Measurements from ENCODE around the gene NAB1.

NAB1 gene, protein sequence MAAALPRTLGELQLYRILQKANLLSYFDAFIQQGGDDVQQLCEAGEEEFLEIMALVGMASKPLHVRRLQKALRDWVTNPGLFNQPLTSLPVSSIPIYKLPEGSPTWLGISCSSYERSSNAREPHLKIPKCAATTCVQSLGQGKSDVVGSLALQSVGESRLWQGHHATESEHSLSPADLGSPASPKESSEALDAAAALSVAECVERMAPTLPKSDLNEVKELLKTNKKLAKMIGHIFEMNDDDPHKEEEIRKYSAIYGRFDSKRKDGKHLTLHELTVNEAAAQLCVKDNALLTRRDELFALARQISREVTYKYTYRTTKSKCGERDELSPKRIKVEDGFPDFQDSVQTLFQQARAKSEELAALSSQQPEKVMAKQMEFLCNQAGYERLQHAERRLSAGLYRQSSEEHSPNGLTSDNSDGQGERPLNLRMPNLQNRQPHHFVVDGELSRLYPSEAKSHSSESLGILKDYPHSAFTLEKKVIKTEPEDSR

DNA sequence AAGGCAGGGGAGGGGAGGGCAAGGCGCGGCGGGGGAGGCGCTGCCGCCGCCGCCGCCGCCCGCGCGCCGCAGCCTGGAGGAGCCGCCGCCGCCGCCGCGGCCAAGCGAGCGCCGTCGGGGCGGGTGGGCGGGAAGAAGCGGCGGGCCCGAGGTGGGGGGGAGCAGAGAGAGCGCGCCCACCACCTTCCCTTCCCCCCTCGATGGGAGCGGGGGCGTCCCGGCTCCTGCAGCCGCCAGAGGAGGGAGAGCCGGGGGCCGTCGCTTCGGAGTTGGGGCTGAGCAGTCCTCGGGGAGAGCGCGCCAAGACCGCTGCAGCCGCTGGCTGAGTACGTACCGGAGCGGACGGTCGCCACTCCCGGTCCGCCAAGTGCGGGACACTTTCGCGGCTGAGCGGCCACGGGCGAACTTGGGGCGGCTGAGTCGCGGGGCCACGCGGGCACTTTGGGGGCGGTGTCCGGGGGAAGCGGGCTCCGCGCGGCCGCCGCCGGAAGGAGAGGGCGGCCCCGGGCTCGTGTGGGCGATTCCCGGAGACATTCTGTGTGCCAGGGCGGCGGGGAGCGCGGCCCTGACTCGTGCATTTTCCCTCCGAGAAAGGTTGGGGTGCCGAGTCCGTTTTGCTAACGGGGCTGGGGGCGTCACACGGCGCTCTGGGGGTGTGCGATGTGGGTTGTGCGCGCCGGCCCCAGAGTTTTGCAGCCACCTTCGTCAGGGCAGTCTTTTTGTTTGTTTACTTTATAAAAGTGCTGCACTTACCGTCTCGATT lies at the start of gene NAB1:
Gene NAB1 (plus strand): TSS at position 49 of the 763 bp plus-strand sequence. CDS start 10,094 bp downstream, outside the sequence.
- H3K36me3 ChIP-seq (ENCODE audit: control insufficient read depth in 2 of 2, insufficient read depth in 1 of 2, low read length in 2 of 2), result no peaks in the 10 kb centered on the region
- peaks cover 6% of the 10 kb centered on the region; the same call in 1 of the 2 replicates for H3K4me1 ChIP-seq (ENCODE audit: control insufficient read depth, insufficient read depth, low read length)
- H3K4me3 ChIP-seq (ENCODE audit: low read depth, low read length), result peak within 1 kb of the TSS; percentile 98
- H3K27ac ChIP-seq (ENCODE audit: extremely low read depth, low read depth, low read length), result peak within 1 kb of the TSS; percentile 89
- ChIA-PET POLR2A (interaction anchor here (0.7 to 1.4 kb wide), 4 partner anchors 14 to 305 kb away, joined by 3 to 8 read pairs (median 3); no protein-coding TSS in a partner anchor), CTCF (interaction anchor here (0.6 kb wide), 1 partner anchor 305 kb away, joined by 4 read pairs; no protein-coding TSS in a partner anchor)
- H3K9me3 ChIP-seq (ENCODE audit: control insufficient read depth, insufficient read depth, low read depth, low read length), result no peaks in the 10 kb centered on the region
- peak; percentile 30; the same call in 1 of the 2 replicates for TF ChIP-seq GLIS2 (tag by site-specific recombination; IDR thresholded peaks at IDR 0.05)
- TF ChIP-seq KLF9 (tag by site-specific recombination; IDR thresholded peaks at IDR 0.05; ENCODE audit: low read depth), result peak; percentile 74
- no peak for TF ChIP-seq ZNF768 (tag by site-specific recombination; IDR thresholded peaks at IDR 0.05)
- TF ChIP-seq ZEB2 (tag by site-specific recombination; IDR thresholded peaks at IDR 0.05), result 0 out of 2 replicates have a peak, but pooled peaks have one; percentile 39
- no peak for TF ChIP-seq ZBTB1 (tag by site-specific recombination; IDR thresholded peaks at IDR 0.05)
- TF ChIP-seq ZFHX2 (tag by site-specific recombination; conservative IDR thresholded peaks at IDR 0.05), result peak; percentile 91
- no peak for TF ChIP-seq ELK4 (IDR thresholded peaks at IDR 0.05; ENCODE audit: borderline replicate concordance, low read depth, low read length)
- no peak for TF ChIP-seq ZNF221 (tag by site-specific recombination; IDR thresholded peaks at IDR 0.05; ENCODE audit: borderline replicate concordance)
- peak; percentile 86 for TF ChIP-seq ZBTB20 (tag by site-specific recombination; IDR thresholded peaks at IDR 0.05)
- 0 out of 2 replicates have a peak, but pooled peaks have one; percentile 22 for TF ChIP-seq ZFP37 (tag by site-specific recombination; IDR thresholded peaks at IDR 0.05)
- no peak for TF ChIP-seq ZNF274 (IDR thresholded peaks at IDR 0.05; ENCODE audit: low read length)
- no peak for TF ChIP-seq ZNF274 (tag by site-specific recombination; IDR thresholded peaks at IDR 0.05; ENCODE audit: borderline replicate concordance)
- peak; percentile 84 for TF ChIP-seq ZNF398 (tag by site-specific recombination; IDR thresholded peaks at IDR 0.05)
- TF ChIP-seq, protein P1, sequence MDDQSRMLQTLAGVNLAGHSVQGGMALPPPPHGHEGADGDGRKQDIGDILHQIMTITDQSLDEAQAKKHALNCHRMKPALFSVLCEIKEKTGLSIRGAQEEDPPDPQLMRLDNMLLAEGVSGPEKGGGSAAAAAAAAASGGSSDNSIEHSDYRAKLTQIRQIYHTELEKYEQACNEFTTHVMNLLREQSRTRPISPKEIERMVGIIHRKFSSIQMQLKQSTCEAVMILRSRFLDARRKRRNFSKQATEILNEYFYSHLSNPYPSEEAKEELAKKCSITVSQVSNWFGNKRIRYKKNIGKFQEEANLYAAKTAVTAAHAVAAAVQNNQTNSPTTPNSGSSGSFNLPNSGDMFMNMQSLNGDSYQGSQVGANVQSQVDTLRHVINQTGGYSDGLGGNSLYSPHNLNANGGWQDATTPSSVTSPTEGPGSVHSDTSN (CRISPR knock-in tag; IDR thresholded peaks at IDR 0.05), result 0 out of 2 replicates have a peak, but pooled peaks have one; percentile 46
- TF ChIP-seq HOXC10 (CRISPR knock-in tag; IDR thresholded peaks at IDR 0.05), result no peak
- TF ChIP-seq, protein P2, sequence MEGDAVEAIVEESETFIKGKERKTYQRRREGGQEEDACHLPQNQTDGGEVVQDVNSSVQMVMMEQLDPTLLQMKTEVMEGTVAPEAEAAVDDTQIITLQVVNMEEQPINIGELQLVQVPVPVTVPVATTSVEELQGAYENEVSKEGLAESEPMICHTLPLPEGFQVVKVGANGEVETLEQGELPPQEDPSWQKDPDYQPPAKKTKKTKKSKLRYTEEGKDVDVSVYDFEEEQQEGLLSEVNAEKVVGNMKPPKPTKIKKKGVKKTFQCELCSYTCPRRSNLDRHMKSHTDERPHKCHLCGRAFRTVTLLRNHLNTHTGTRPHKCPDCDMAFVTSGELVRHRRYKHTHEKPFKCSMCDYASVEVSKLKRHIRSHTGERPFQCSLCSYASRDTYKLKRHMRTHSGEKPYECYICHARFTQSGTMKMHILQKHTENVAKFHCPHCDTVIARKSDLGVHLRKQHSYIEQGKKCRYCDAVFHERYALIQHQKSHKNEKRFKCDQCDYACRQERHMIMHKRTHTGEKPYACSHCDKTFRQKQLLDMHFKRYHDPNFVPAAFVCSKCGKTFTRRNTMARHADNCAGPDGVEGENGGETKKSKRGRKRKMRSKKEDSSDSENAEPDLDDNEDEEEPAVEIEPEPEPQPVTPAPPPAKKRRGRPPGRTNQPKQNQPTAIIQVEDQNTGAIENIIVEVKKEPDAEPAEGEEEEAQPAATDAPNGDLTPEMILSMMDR (tag by site-specific recombination; IDR thresholded peaks at IDR 0.05), result 0 out of 2 replicates have a peak, but pooled peaks have one; percentile 12
- TF ChIP-seq, protein P3, sequence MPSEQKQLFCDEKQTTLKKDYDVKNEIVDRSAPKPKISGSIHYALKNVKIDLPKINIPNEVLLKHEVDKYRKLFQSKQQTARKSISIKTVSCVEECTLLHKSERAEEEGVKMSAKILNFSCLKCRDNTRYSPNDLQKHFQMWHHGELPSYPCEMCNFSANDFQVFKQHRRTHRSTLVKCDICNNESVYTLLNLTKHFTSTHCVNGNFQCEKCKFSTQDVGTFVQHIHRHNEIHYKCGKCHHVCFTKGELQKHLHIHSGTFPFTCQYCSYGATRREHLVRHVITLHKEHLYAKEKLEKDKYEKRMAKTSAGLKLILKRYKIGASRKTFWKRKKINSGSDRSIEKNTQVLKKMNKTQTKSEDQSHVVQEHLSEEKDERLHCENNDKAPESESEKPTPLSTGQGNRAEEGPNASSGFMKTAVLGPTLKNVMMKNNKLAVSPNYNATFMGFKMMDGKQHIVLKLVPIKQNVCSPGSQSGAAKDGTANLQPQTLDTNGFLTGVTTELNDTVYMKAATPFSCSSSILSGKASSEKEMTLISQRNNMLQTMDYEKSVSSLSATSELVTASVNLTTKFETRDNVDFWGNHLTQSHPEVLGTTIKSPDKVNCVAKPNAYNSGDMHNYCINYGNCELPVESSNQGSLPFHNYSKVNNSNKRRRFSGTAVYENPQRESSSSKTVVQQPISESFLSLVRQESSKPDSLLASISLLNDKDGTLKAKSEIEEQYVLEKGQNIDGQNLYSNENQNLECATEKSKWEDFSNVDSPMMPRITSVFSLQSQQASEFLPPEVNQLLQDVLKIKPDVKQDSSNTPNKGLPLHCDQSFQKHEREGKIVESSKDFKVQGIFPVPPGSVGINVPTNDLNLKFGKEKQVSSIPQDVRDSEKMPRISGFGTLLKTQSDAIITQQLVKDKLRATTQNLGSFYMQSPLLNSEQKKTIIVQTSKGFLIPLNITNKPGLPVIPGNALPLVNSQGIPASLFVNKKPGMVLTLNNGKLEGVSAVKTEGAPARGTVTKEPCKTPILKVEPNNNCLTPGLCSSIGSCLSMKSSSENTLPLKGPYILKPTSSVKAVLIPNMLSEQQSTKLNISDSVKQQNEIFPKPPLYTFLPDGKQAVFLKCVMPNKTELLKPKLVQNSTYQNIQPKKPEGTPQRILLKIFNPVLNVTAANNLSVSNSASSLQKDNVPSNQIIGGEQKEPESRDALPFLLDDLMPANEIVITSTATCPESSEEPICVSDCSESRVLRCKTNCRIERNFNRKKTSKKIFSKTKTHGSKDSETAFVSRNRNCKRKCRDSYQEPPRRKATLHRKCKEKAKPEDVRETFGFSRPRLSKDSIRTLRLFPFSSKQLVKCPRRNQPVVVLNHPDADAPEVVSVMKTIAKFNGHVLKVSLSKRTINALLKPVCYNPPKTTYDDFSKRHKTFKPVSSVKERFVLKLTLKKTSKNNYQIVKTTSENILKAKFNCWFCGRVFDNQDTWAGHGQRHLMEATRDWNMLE (tag by site-specific recombination; conservative IDR thresholded peaks at IDR 0.05; ENCODE audit: low read depth), result no peak
- peak; percentile 36; the same call in 1 of the 2 replicates for TF ChIP-seq ZNF341 (tag by site-specific recombination; IDR thresholded peaks at IDR 0.05; ENCODE audit: low read depth)
- peak; percentile 86 for TF ChIP-seq ZBTB8A (tag by site-specific recombination; IDR thresholded peaks at IDR 0.05)
- TF ChIP-seq, protein P4, sequence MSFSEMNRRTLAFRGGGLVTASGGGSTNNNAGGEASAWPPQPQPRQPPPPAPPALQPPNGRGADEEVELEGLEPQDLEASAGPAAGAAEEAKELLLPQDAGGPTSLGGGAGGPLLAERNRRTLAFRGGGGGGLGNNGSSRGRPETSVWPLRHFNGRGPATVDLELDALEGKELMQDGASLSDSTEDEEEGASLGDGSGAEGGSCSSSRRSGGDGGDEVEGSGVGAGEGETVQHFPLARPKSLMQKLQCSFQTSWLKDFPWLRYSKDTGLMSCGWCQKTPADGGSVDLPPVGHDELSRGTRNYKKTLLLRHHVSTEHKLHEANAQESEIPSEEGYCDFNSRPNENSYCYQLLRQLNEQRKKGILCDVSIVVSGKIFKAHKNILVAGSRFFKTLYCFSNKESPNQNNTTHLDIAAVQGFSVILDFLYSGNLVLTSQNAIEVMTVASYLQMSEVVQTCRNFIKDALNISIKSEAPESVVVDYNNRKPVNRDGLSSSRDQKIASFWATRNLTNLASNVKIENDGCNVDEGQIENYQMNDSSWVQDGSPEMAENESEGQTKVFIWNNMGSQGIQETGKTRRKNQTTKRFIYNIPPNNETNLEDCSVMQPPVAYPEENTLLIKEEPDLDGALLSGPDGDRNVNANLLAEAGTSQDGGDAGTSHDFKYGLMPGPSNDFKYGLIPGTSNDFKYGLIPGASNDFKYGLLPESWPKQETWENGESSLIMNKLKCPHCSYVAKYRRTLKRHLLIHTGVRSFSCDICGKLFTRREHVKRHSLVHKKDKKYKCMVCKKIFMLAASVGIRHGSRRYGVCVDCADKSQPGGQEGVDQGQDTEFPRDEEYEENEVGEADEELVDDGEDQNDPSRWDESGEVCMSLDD (tag by site-specific recombination; IDR thresholded peaks at IDR 0.05), result 0 out of 2 replicates have a peak, but pooled peaks have one; percentile 52

Data from HEK293 (cell line).